ENCODE data around the gene TDRD7. TPM values are rescaled to one million over a fixed set of nuclear protein-coding genes. Genes with fewer than 3 reads are reported as not detected.

Gene TDRD7
- total RNA-seq, 4 donors from 2014 or later: 4.2 to 13.0 (median 8.3) TPM

- no peak for DNase-seq (ENCODE audit: low spot score in 2 of 2)
- TF ChIP-seq, protein P1, sequence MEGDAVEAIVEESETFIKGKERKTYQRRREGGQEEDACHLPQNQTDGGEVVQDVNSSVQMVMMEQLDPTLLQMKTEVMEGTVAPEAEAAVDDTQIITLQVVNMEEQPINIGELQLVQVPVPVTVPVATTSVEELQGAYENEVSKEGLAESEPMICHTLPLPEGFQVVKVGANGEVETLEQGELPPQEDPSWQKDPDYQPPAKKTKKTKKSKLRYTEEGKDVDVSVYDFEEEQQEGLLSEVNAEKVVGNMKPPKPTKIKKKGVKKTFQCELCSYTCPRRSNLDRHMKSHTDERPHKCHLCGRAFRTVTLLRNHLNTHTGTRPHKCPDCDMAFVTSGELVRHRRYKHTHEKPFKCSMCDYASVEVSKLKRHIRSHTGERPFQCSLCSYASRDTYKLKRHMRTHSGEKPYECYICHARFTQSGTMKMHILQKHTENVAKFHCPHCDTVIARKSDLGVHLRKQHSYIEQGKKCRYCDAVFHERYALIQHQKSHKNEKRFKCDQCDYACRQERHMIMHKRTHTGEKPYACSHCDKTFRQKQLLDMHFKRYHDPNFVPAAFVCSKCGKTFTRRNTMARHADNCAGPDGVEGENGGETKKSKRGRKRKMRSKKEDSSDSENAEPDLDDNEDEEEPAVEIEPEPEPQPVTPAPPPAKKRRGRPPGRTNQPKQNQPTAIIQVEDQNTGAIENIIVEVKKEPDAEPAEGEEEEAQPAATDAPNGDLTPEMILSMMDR (IDR thresholded peaks at IDR 0.05): no peak
- no peak for TF ChIP-seq EP300 (IDR thresholded peaks at IDR 0.05)
- no peak for TF ChIP-seq POLR2A (IDR thresholded peaks at IDR 0.05)
- TF ChIP-seq POLR2AphosphoS5 (IDR thresholded peaks at IDR 0.05): no peak
Observed at GRCh38 chr9:97425336-97425972, 13.6 kb downstream of the TDRD7 start.

DNA sequence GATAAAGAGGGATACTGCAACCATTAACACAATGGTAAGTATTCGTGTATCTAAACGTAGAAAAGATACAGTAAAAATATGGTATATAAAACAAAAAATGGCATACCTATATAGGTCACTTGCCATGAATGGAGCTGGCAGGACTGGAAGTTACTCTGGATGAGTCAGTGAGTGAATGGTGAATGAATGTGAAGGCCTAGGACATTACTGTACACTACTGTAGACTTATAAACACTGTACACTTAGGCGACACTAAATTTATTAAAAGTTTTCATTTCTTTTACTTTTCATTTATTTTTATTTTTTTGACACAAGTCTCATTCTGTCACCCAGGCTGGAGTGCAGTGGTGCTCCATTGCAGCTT, 14.1 kb downstream of the TDRD7 start:
- Histone ChIP-seq H3K9me3 (no peaks in the 10 kb centered on the region), H3K27ac (no peak overlapping the region), H3K36me3 (peaks cover 18% of the 10 kb centered on the region), H3K4me1 (no peaks in the 10 kb centered on the region), H3K27me3 (no peaks in the 10 kb centered on the region), H3K4me3 (no peak overlapping the region)
- DNase-seq (ENCODE audit: low spot score in 2 of 2): no peak
- TF ChIP-seq POLR2A (IDR thresholded peaks at IDR 0.05) (no peak), POLR2AphosphoS5 (IDR thresholded peaks at IDR 0.05) (no peak), EP300 (IDR thresholded peaks at IDR 0.05) (no peak)
- TF ChIP-seq, protein P1 (IDR thresholded peaks at IDR 0.05): no peak
- 97% methylated on average over 3 of the region's 3 CpGs for WGBS

More at GRCh38 chr9:97425336-97425972, 13.6 kb downstream of the TDRD7 start:
- Histone ChIP-seq H3K9me3 (no peaks in the 10 kb centered on the region), H3K27me3 (no peaks in the 10 kb centered on the region), H3K4me3 (no peak overlapping the region), H3K27ac (no peak overlapping the region), H3K4me1 (no peaks in the 10 kb centered on the region), H3K36me3 (peaks cover 13% of the 10 kb centered on the region)
- WGBS: 96% methylated on average over 4 of the region's 4 CpGs

- WGBS: 90% methylated on average over 4 of the region's 4 CpGs
- TF ChIP-seq POLR2AphosphoS5 (IDR thresholded peaks at IDR 0.05) (no peak), POLR2A (IDR thresholded peaks at IDR 0.05) (no peak), EP300 (IDR thresholded peaks at IDR 0.05) (no peak)
- TF ChIP-seq, protein P1 (IDR thresholded peaks at IDR 0.05): no peak
- no peaks in the 10 kb centered on the region for H3K4me1 ChIP-seq
- H3K27me3 ChIP-seq: no peaks in the 10 kb centered on the region
- H3K9me3 ChIP-seq: no peaks in the 10 kb centered on the region
- H3K36me3 ChIP-seq: peaks cover 31% of the 10 kb centered on the region
- no peak overlapping the region for H3K27ac ChIP-seq
- no peak for DNase-seq (ENCODE audit: low spot score in 2 of 2)
- H3K4me3 ChIP-seq: no peak overlapping the region
Observed at GRCh38 chr9:97427885-97428284, 16.0 kb downstream of the TDRD7 start.

GRCh38 chr9:97430316-97431043, 18.6 kb downstream of the TDRD7 start:
- H3K27me3 ChIP-seq: no peaks in the 10 kb centered on the region
- H3K4me1 ChIP-seq: no peaks in the 10 kb centered on the region
- peaks cover 35% of the 10 kb centered on the region for H3K36me3 ChIP-seq
- no peak overlapping the region for H3K4me3 ChIP-seq
- no peak overlapping the region for H3K27ac ChIP-seq
- H3K9me3 ChIP-seq: no peaks in the 10 kb centered on the region
- DNase-seq (ENCODE audit: low spot score in 2 of 2): no peak
- TF ChIP-seq POLR2AphosphoS5 (IDR thresholded peaks at IDR 0.05): no peak
- TF ChIP-seq, protein P1 (IDR thresholded peaks at IDR 0.05): no peak
- no peak for TF ChIP-seq POLR2A (IDR thresholded peaks at IDR 0.05)
- TF ChIP-seq EP300 (IDR thresholded peaks at IDR 0.05): no peak
- 95% methylated on average over 7 of the region's 7 CpGs for WGBS

GRCh38 chr9:97431044-97431441, 19.1 kb downstream of the TDRD7 start:
- no peaks in the 10 kb centered on the region for H3K27me3 ChIP-seq
- no peak for DNase-seq (ENCODE audit: low spot score in 2 of 2)
- H3K4me1 ChIP-seq: no peaks in the 10 kb centered on the region
- H3K4me3 ChIP-seq: no peak overlapping the region
- WGBS: 97% methylated on average over 3 of the region's 3 CpGs
- TF ChIP-seq POLR2A (IDR thresholded peaks at IDR 0.05) (no peak), EP300 (IDR thresholded peaks at IDR 0.05) (no peak), POLR2AphosphoS5 (IDR thresholded peaks at IDR 0.05) (no peak)
- TF ChIP-seq, protein P1 (IDR thresholded peaks at IDR 0.05): no peak
- H3K27ac ChIP-seq: no peak overlapping the region
- H3K36me3 ChIP-seq: peaks cover 35% of the 10 kb centered on the region
- H3K9me3 ChIP-seq: no peaks in the 10 kb centered on the region
